Lung (tissue), 12 donors: Measurements from ENCODE around the gene MBD6. TPM values are rescaled to one million over a fixed set of nuclear protein-coding genes. Genes with fewer than 3 reads are reported as not detected.
"Not testable (repeated sequence)": the region's sequence is repeated elsewhere in the genome, so short reads cannot be mapped to it uniquely, and the experiment has no call there.

Experiments
- ATAC-seq: fragments of 200-7000 bp; cut with Tn5 transposase; one replicate; pipeline ENCODE4 v1.9.1; 2020; ENCODE audit warnings: moderate number of reproducible peaks; ENCODE audit not compliant: insufficient read depth, low FRiP score
- DNase-seq, 3 donors: peaks; one replicate each; pipeline ENCODE4 v3.0.0-alpha.2; 2013 to 2017
- H3K27ac ChIP-seq, 2 donors: one replicate each; pipeline ENCODE4 v1.5.1; 2013; ENCODE audit warnings: mild to moderate bottlenecking in 2 of 2, moderate library complexity in 2 of 2, control low read depth in 1 of 2, inconsistent platforms in 1 of 2, low read depth in 1 of 2, low read length in 1 of 2
- H3K27me3 ChIP-seq, 3 donors: one replicate each; pipeline ENCODE4 v1.5.1; 2013; ENCODE audit warnings: low read length in 2 of 3; ENCODE audit not compliant: control insufficient read depth in 3 of 3, insufficient read depth in 3 of 3
- H3K36me3 ChIP-seq, 4 donors: one replicate each; pipeline ENCODE4 v1.5.1; 2013; ENCODE audit warnings: low read length in 4 of 4, mild to moderate bottlenecking in 1 of 4, moderate library complexity in 1 of 4; ENCODE audit not compliant: control insufficient read depth in 4 of 4, insufficient read depth in 4 of 4
- H3K4me1 ChIP-seq, 5 donors: one replicate each; pipeline ENCODE4 v1.5.1; 2013; ENCODE audit warnings: low read length in 5 of 5, mild to moderate bottlenecking in 2 of 5, moderate library complexity in 1 of 5; ENCODE audit not compliant: control insufficient read depth in 5 of 5, insufficient read depth in 5 of 5
- H3K4me3 ChIP-seq: one replicate; pipeline ENCODE4 v1.5.1; 2013; ENCODE audit warnings: mild to moderate bottlenecking, control low read depth, moderate library complexity
- H3K9ac ChIP-seq, 2 donors: one replicate each; pipeline ENCODE4 v1.5.1; 2013; ENCODE audit warnings: low read length in 2 of 2, control low read depth in 1 of 2; ENCODE audit not compliant: insufficient read depth in 1 of 2
- H3K9me3 ChIP-seq, 4 donors: one replicate each; pipeline ENCODE4 v1.5.1; 2013; ENCODE audit warnings: low read length in 3 of 4, mild to moderate bottlenecking in 1 of 4, moderate library complexity in 1 of 4; ENCODE audit not compliant: control insufficient read depth in 4 of 4, insufficient read depth in 3 of 4
- CTCF ChIP-seq: IDR thresholded peaks from 2 replicates; pipeline ENCODE4 v1.5.1; 2012; ENCODE audit warnings: mild to moderate bottlenecking; ENCODE audit errors: control extremely low read depth, extremely low read depth
- WGBS, 2 donors: extraction: QIAGEN DNeasy Blood & Tissue Kit; methylation state at CpG; one replicate each; pipeline ENCODE4 v1.1.7; 2013; 5-methylcytosine and 5-hydroxymethylcytosine counted together
- polyA plus RNA-seq, 2 donors: library from polyadenylated mRNA; stranded (reverse); fragments of 200-250 nt; gene quantifications; one replicate each; pipeline ENCODE4 v1.2.1, GENCODE V29; 2013
- total RNA-seq, 2 donors: library from RNA; depleted of rRNA in 1 of 2; stranded (reverse); fragments of >200 nt in 1 of 2; gene quantifications; one replicate each; pipeline ENCODE4 v1.2.1, GENCODE V29; 2014 to 2021
- donor health status: control.
- donor health status: control.
- donor health status: Bipolar disorder and iron deficiency.
- donor health status: healthy.
- donor health status: DM: yes; HTN: yes; CAD: no.

The MBD6 gene
- total and polyA plus RNA-seq, 4 donors, result 26.0 to 132 (median 39.6) TPM

GRCh38 chr12:57490126-57490525 lies 32.5 kb upstream of the MBD6 start:
- 96 to 98% methylated on average over 4 of the region's 4 CpGs for WGBS, 2 donors
- peaks cover 17 to 29% (median 27%) of the 10 kb centered on the region in 4 donors for H3K36me3 ChIP-seq
- H3K9ac ChIP-seq, result no peak overlapping the region
- no peak overlapping the region for H3K4me3 ChIP-seq
- H3K27me3 ChIP-seq, result no peaks in the 10 kb centered on the region
- no peak for TF ChIP-seq CTCF
- ATAC-seq, result no peak
- no peak overlapping the region for H3K27ac ChIP-seq
- no peaks in the 10 kb centered on the region for H3K9me3 ChIP-seq
- no peak for DNase-seq
- H3K4me1 ChIP-seq, result peaks cover 0 to 10% (median 7%) of the 10 kb centered on the region in 5 donors

GRCh38 chr12:57491393-57492280 lies 31.0 kb upstream of the MBD6 start:
- ATAC-seq (no peak), DNase-seq (no peak)
- TF ChIP-seq CTCF, result no peak
- WGBS, 2 donors, result 93% methylated on average over 15 of the region's 15 CpGs
- no peak overlapping the region for H3K9ac ChIP-seq
- no peak overlapping the region for H3K27ac ChIP-seq
- H3K27me3 ChIP-seq, result no peaks in the 10 kb centered on the region
- H3K9me3 ChIP-seq, result no peaks in the 10 kb centered on the region
- peaks cover 0 to 10% (median 7%) of the 10 kb centered on the region in 5 donors for H3K4me1 ChIP-seq
- no peak overlapping the region for H3K4me3 ChIP-seq
- peaks cover 17 to 34% (median 29%) of the 10 kb centered on the region in 4 donors for H3K36me3 ChIP-seq

- not testable (repeated sequence) for DNase-seq, ATAC-seq, H3K9me3 ChIP-seq, H3K4me3 ChIP-seq, H3K9ac ChIP-seq, H3K27ac ChIP-seq, H3K27me3 ChIP-seq, H3K4me1 ChIP-seq
- H3K36me3 ChIP-seq, result peaks cover 16 to 43% (median 30%) of the 10 kb centered on the region in 4 donors
- 97 to 98% methylated on average over 37 to 45 of the region's 48 CpGs for WGBS, 2 donors
Measured at GRCh38 chr12:57495051-57495701, 27.4 kb upstream of the MBD6 start.

- DNase-seq (no peak), ATAC-seq (no peak)
- peaks cover 16 to 45% (median 34%) of the 10 kb centered on the region in 4 donors for H3K36me3 ChIP-seq
- H3K27me3 ChIP-seq, result no peaks in the 10 kb centered on the region
- H3K4me3 ChIP-seq, result no peak overlapping the region
- H3K9me3 ChIP-seq, result peaks cover 0 to 2% (median 0%) of the 10 kb centered on the region in 4 donors
- no peak for TF ChIP-seq CTCF
- H3K27ac ChIP-seq, result no peak overlapping the region
- no peaks in the 10 kb centered on the region for H3K4me1 ChIP-seq
- no peak overlapping the region for H3K9ac ChIP-seq
Measured at GRCh38 chr12:57496822-57497221, 25.8 kb upstream of the MBD6 start.
